OCI-LY7 (cell line): Measurements from ENCODE around the gene RBMS1.

Source experiments
- CTCF ChIP-seq: fragments of 200-600 bp; sonication (generic); conservative IDR thresholded peaks from 2 replicates; pipeline ENCODE4 v1.5.1; 2014; ENCODE audit warnings: mild to moderate bottlenecking, antibody characterized with exemption, low read length, moderate library complexity, mixed read lengths
- EZH2phosphoT487 ChIP-seq: fragments of 200-600 bp; sonication (generic); IDR thresholded peaks from 2 replicates; pipeline ENCODE4 v1.6.1; 2018; ENCODE audit warnings: low read depth, borderline replicate concordance, mild to moderate bottlenecking, mixed run types, antibody characterized with exemption, low read length, moderate library complexity, mixed read lengths

GRCh38 chr2:160255408-160255807 lies 238.2 kb downstream of the RBMS1 start:
- TF ChIP-seq CTCF (no peak), EZH2phosphoT487 (no peak)
